ENCODE results near the gene NHLRC2.
"Not testable (repeated sequence)": the region's sequence is repeated elsewhere in the genome, so short reads cannot be mapped to it uniquely, and the experiment has no call there.

The NHLRC2 gene

GRCh38 chr10:113854013-113854760 lies at the start of gene NHLRC2, which contains the start of gene DCLRE1A:
NHLRC2 (plus strand) TSS chr10:113854661; CDS start chr10:113854873, 212 bp downstream.
DCLRE1A (minus strand) TSS chr10:113854082; CDS start chr10:113853182, 900 bp downstream.
- peak; percentile 69 for DNase-seq (ENCODE audit: low spot score)

- no peak for DNase-seq (ENCODE audit: low spot score)
Measured at GRCh38 chr10:113806503-113806902, 48.0 kb upstream of the NHLRC2 start.

GRCh38 chr10:113808168-113808567 lies 46.3 kb upstream of the NHLRC2 start:
- no peak for DNase-seq (ENCODE audit: low spot score)

- not testable (repeated sequence) for DNase-seq (ENCODE audit: low spot score)
Measured at GRCh38 chr10:113814700-113815099, 39.8 kb upstream of the NHLRC2 start.

- DNase-seq (ENCODE audit: low spot score) = no peak
Measured at GRCh38 chr10:113819989-113820388, 34.5 kb upstream of the NHLRC2 start.

- no peak for DNase-seq (ENCODE audit: low spot score)
Measured at GRCh38 chr10:113820507-113820906, 34.0 kb upstream of the NHLRC2 start.

- not testable (repeated sequence) for DNase-seq (ENCODE audit: low spot score)
Measured at GRCh38 chr10:113821306-113821705, 33.2 kb upstream of the NHLRC2 start.

GRCh38 chr10:113822174-113822573 lies 32.3 kb upstream of the NHLRC2 start:
- no peak for DNase-seq (ENCODE audit: low spot score)

GRCh38 chr10:113823389-113823788 lies 31.1 kb upstream of the NHLRC2 start:
- DNase-seq (ENCODE audit: low spot score) = no peak

GRCh38 chr10:113825791-113826190 lies 28.7 kb upstream of the NHLRC2 start:
- no peak for DNase-seq (ENCODE audit: low spot score)

GRCh38 chr10:113828567-113828966 lies 25.9 kb upstream of the NHLRC2 start:
- not testable (repeated sequence) for DNase-seq (ENCODE audit: low spot score)

GRCh38 chr10:113842171-113842570 lies 12.3 kb upstream of the NHLRC2 start:
- no peak for DNase-seq (ENCODE audit: low spot score)

- no peak for DNase-seq (ENCODE audit: low spot score)
Measured at GRCh38 chr10:113843972-113844485, 10.4 kb upstream of the NHLRC2 start.

- no peak for DNase-seq (ENCODE audit: low spot score)
Measured at GRCh38 chr10:113846036-113846435, 8.4 kb upstream of the NHLRC2 start.

- no peak for DNase-seq (ENCODE audit: low spot score)
Measured at GRCh38 chr10:113849140-113849803, 5.2 kb upstream of the NHLRC2 start.

GRCh38 chr10:113849946-113850345 lies 4.5 kb upstream of the NHLRC2 start:
- no peak for DNase-seq (ENCODE audit: low spot score)

- DNase-seq (ENCODE audit: low spot score) = no peak
Measured at GRCh38 chr10:113853578-113854012, 866 bp upstream of the NHLRC2 start.

GRCh38 chr10:113854761-113855588 lies 514 bp downstream of the NHLRC2 start:
- peak; percentile 61 for DNase-seq (ENCODE audit: low spot score)

GRCh38 chr10:113856563-113856962 lies 2.1 kb downstream of the NHLRC2 start:
- no peak for DNase-seq (ENCODE audit: low spot score)

- DNase-seq (ENCODE audit: low spot score) = no peak
Measured at GRCh38 chr10:113857210-113857609, 2.7 kb downstream of the NHLRC2 start.

GRCh38 chr10:113858541-113858940 lies 4.1 kb downstream of the NHLRC2 start:
- DNase-seq (ENCODE audit: low spot score) = no peak

GRCh38 chr10:113859261-113859660 lies 4.8 kb downstream of the NHLRC2 start:
- DNase-seq (ENCODE audit: low spot score) = no peak

Measured in AG08395 (cell line).